Stimulated activated CD8-positive, alpha-beta memory T cell treated with anti-CD3 and anti-CD28 coated beads, Interleukin-15, amount 100 ng/mL, for 48 hours (primary cell): Measurements from ENCODE around the gene ADD3.

Experiments
- DNase-seq, 2 donors: peaks; one replicate each; pipeline ENCODE4 v3.0.0-alpha.2; 2020; ENCODE audit warnings: low read depth in 2 of 2

The ADD3 gene

GRCh38 chr10:110006358-110007160 is 1.2 kb upstream of the ADD3 start:
- no peak for DNase-seq

DNA sequence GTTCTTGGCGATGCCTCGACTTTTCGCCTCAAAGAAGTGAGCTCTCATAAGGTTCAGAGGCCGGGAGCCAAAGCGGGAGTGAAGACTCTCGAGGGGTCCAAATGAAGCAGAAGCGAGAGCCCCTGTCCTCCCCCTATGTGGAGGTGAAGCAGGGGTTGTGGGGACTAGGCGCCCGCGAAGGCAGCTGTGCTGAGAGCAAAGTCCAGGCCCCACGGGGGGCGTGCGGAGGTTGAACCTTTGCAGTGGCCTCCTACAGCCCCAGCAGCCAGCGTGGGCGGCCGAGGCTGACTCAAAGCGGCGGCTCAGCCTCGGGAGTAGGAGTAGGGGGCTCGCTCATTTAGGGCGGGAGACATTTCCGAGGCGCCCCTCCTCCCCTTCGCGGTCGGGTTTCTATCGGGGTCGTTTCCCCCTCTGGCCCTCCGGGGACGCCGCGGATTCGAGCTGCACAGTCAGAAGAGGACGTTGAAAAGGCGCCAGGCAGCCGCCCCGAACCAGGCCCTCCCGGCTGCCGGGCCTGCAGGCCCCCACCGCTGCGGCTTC is 553 bp upstream of the ADD3 start:
- peak; percentile 48 to 55 for DNase-seq

DNA sequence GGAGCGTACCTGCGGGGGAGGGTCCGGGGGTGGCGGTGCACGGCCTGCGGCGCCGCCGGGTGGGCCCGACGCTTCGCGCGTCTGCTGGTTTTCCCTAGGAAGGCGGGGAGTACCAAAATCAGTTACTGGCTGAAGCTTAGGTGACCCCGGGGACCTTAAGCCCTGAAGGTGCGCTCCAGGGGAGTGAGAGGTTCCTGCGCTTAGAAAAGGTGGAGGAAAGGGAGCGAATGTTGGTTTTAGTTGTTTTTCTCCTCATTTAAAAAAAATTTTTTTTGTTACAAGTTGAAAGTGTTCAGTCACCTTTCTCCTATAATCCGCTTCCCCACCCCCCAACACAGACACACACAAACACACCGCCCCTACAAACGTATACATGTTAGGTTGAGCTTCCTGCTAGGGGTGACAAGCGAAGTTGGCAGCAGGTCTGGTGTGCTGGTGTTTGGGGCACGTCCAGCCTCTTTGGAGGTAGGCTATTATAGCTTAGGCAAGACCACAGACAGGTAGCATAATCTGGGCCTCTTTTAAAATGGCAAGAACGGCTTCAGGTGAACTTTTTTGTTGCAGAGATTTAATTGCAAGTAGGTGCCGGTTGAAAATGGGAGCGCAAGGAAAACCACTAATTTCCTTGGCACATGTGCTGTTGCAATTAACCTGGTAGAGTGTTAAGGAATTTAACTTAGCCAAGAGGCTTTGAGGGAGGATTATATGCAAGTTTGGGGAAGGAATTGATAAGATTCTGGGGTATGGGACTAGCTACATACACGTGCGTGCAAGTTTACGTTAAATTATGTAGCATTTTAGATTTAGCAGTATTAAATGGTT is 945 bp downstream of the ADD3 start:
- peak; percentile 13 to 17 for DNase-seq

DNA sequence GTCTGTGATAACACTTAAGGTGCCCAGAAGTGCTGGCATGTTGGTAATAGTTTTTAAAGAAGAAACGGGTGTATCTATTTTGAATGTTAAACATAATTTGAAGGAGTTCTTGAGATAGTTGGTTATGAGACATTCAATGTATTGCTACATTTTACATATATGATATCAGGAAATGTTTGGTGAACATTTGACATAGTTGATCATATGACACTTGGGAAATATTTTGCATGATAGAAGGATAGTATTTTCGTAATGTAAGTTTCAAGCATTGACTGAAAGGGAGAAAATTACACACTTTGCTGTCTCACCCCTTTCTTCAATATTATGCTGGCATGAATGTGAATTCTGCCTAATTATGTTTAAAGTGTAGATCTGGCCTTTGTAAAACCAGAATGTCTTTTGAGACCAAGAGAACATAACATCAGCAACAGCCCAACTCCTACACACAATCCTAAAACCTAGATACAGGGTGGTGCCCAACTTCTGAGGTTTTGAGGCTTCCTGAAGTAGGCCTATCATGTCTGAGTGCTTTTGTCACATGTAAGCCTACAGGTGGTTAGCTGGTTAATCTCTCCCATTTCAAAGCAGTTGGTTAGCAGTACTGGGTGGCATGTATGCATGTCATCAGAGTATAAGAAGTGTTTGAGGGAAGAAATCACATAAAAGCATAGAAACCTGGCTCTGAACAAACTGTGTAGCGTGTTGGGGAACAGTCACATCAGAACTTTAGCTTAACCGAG is 2.1 kb downstream of the ADD3 start:
- peak; percentile 9 to 12 for DNase-seq

DNA sequence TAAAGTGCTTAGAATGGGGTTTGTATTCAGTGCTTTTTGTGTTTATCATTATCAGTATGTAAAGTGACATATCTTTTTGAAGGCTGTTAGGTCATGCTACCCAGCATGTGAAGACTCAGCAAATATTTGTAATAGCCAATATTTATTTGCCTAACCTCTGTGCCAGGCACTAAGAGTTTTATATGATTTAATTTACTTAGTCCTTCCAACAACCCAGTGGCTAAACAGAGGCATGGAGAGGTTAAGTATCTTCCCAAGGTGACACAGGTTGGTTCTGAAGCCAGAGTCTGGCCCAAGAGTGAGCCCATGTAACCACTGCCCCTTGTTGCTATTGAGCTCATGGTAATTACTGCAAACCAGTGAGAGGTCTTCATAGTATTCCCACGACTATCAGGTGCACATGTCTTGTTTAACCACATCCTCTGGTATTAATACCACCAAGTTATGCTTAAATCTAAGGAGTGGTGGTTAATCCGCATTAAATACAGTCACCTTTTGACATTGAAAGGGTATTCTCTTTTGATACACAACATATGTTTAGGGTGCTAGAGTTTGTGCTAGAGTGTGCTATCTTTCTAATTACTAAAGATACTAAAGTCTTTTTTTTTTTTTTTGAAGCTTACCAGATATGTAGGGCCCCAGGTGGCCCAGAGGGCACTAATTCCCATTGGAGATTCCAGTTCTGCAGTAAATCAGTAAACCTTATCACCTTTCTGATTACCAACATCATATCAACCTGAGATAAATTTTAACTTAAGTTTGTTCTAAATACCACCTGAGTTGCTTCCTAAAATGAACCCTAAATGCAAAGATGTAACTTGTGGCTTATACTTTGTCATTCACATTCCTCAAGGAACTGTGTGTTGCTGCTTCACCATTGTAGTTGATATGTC is 2.9 kb downstream of the ADD3 start:
- DNase-seq, result no peak

GRCh38 chr10:110011681-110012080 is 3.9 kb downstream of the ADD3 start:
- DNase-seq, result no peak

GRCh38 chr10:110013630-110014293 is 6.0 kb downstream of the ADD3 start:
- DNase-seq, result no peak

GRCh38 chr10:110016039-110016438 is 8.3 kb downstream of the ADD3 start:
- DNase-seq, result no peak

DNA sequence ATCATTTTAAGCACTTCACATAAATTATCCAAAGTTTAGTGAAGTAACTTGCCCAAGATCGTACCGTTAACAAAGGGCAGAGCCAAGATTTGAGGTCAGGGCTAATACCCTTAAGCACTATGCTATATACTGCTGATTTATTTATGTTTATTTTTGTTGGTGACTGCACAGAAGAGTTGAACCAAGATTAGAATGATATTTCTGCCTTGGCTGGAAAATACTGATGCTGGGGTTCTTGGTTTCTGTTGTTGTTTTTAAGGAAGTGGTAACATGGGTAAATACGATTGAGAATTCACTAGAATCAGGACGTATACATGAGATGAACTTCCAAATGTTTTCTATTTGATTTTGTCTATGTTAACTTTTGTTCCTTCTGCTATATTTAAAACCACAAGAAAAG is 9.3 kb downstream of the ADD3 start:
- no peak for DNase-seq

DNA sequence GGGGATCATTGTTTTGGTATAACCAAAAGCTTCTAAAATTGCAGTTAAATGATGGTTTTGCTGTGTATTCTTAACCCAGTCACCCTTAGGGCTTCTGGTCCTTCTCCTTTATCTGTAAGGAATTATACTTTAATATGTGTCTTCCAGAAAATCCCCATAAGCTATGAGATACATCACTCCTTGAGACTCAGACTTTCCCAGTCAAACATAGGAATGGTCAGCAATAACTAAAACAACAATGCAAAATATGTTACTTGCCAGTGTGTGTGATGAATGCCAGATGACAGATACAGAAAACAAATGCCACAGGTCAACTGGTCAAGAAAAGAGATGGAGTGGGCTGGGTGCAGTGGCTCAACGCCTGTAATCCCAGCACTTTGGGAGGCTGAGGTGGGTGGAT is 10.1 kb downstream of the ADD3 start:
- no peak for DNase-seq

GRCh38 chr10:110020265-110020664 is 12.5 kb downstream of the ADD3 start:
- no peak for DNase-seq

GRCh38 chr10:110022716-110023504 is 15.1 kb downstream of the ADD3 start:
- DNase-seq, result no peak

DNA sequence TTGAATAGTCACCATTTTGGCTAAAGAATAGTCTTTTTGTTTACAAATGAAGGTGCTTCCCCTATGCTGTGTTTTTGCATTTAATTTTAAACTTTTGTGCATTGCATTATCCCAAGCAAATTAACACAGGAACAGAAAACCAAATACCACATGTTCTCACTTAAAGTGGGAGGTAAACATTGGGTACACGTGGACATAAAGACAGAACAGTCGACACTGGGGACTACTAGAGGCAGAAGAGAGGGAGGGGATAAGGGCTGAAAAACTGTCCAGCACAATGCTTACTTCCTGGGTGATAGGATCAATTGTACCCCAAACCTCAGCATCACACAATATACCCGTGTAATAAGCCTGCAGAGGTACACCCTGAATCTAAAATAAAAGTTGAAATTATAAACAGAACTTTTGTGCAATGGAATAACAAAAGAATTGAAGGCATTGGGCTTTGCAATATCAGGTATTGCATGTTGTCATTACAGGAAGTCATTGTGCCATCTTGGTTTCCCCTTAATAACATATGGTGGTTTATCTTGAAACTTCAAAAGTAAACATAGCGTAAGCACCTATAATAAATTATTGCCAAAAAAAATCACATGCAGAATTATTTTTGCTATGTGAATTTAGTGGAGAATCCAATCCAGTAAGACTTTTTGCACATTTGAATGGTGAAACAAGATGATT is 16.1 kb downstream of the ADD3 start:
- no peak for DNase-seq

DNA sequence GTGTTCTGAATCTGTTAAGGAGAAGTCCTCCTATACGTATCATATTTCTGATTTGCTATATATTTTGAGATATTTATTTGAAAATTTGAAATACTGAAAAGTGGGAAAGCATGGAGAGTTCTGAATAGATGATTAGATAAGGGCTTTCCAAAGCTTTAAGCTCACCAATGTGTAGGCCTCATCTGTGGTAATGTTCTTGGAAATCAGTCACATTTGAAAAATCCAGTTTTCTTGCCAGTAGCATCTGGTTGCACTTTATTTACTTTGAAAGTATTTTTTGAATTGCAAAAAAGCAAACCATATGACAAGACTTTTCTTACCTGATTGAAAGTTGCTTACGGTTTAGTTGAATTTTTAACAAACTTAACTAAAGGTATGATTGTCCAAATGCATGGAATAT is 21.7 kb downstream of the ADD3 start:
- DNase-seq, result no peak

DNA sequence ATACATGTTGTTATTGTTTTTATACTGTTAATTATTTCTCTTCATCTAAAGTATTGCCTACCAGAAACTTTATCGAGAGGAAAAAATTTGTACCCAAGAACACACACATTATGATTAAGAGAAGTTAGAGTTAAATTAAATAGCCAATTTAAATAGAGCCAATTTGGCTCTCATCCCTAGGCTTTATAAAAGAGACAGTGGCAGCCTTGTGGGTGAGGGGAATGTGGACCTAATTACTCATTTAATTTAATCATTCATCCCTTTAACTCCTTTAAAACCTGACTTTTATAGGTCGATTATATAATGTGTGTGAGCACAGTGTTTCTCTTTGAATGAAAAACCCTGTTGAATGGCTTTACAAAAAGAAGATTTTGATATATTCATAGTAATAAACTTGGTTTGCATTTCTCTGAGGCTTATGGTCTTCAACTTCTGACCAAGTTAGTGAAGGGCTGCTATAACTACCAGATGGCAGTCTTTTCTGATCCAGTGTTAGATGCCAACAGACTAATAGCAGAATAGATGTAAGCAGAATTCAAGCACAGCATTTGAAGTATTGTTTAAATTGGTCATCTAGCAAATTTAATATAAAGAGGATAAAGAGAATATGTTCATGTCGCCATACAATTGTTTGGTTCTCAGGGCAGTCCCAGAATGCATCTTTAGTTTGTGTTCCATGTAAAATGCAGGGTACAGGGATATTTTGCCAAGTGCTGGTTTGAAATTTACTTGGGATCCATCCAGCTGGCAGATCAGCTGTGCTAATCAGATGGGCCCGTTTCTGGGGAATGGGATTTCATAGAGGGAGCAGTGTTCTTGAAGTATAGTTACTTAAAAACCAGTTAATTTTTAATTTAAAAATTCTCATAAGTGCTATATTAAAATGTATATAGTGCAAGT is 25.3 kb downstream of the ADD3 start:
- DNase-seq, result no peak

- DNase-seq, result no peak
Measured at GRCh38 chr10:110033701-110034235, 26.0 kb downstream of the ADD3 start.

DNA sequence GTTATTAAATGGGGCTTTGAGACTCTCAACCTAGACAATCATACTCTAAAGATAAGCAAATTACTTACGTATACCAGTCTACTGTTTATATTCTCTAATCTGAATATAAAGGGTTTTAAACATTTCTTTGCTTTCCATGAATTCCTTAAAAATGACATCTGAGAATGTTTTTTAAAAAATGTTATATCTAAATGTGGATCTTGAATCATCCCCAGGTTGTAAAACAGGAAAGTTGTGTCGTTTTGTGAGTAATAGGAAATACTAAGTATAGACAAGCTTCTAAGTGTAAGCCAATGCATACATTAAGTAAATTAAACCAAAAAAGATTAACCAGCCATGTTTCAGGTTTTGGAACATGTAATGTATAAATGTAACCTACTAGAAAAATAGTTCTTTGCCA is 26.8 kb downstream of the ADD3 start:
- DNase-seq, result no peak
